ENCODE data around the gene ADCY9. TPM values are rescaled to one million over a fixed set of nuclear protein-coding genes. Genes with fewer than 3 reads are reported as not detected.
"Not testable (repeated sequence)": the region's sequence is repeated elsewhere in the genome, so short reads cannot be mapped to it uniquely, and the experiment has no call there.

Gene ADCY9
- polyA plus RNA-seq, 5 donors = 8.9 to 13.8 (median 10.7) TPM

- not testable (repeated sequence) for DNase-seq
These were observed 79.3 kb downstream of the ADCY9 start for GRCh38 chr16:4036952-4037351.

- DNase-seq = no peak
These were observed 81.3 kb downstream of the ADCY9 start for GRCh38 chr16:4034963-4035362.

- DNase-seq = no peak
These were observed 82.3 kb downstream of the ADCY9 start for GRCh38 chr16:4033951-4034350.

GRCh38 chr16:4032768-4033167, 83.5 kb downstream of the ADCY9 start:
- DNase-seq = no peak

GRCh38 chr16:4028144-4028543, 88.1 kb downstream of the ADCY9 start:
- DNase-seq = no peak

GRCh38 chr16:4026854-4027253, 89.4 kb downstream of the ADCY9 start:
- no peak for DNase-seq

- no peak for DNase-seq
These were observed 90.8 kb downstream of the ADCY9 start for GRCh38 chr16:4025428-4025827.

- DNase-seq = no peak
These were observed 94.3 kb downstream of the ADCY9 start for GRCh38 chr16:4021916-4022315.

GRCh38 chr16:4021070-4021779, 95.0 kb downstream of the ADCY9 start:
- DNase-seq = peak in 1 of 2 donors; percentile 49

GRCh38 chr16:4019371-4019791, 96.9 kb downstream of the ADCY9 start:
- no peak for DNase-seq

GRCh38 chr16:4018391-4018790, 97.9 kb downstream of the ADCY9 start:
- DNase-seq = no peak

GRCh38 chr16:4017807-4018206, 98.4 kb downstream of the ADCY9 start:
- DNase-seq = no peak

GRCh38 chr16:4016658-4017057, 99.6 kb downstream of the ADCY9 start:
- DNase-seq = no peak

GRCh38 chr16:4016005-4016352, 100.3 kb downstream of the ADCY9 start:
- DNase-seq = no peak

GRCh38 chr16:4015275-4016004, 100.8 kb downstream of the ADCY9 start:
- DNase-seq = no peak

GRCh38 chr16:4011940-4012629, 104.2 kb downstream of the ADCY9 start:
- no peak for DNase-seq

GRCh38 chr16:4011225-4011939, 104.9 kb downstream of the ADCY9 start:
- no peak for DNase-seq

GRCh38 chr16:4010225-4011158, 105.8 kb downstream of the ADCY9 start:
- DNase-seq = no peak

- DNase-seq = no peak
These were observed 107.1 kb downstream of the ADCY9 start for GRCh38 chr16:4009177-4009576.

- DNase-seq = no peak
These were observed 108.1 kb downstream of the ADCY9 start for GRCh38 chr16:4008116-4008515.

- DNase-seq = no peak
These were observed 109.7 kb downstream of the ADCY9 start for GRCh38 chr16:4006397-4006999.

Measured in right lung (tissue), 5 donors.